Smooth muscle cell (in vitro differentiated cells): Measurements from ENCODE around the gene DEPDC1B. TPM values are rescaled to one million over a fixed set of nuclear protein-coding genes. Genes with fewer than 3 reads are reported as not detected.

Source experiments
- DNase-seq: peaks from one replicate; lab custom pipeline; 2025; ENCODE audit not compliant: unreplicated experiment; lab: John Stamatoyannopoulos, UW
- H2AFZ ChIP-seq: fragments of 200-600 bp; sonication (generic); 2 replicates; pipeline ENCODE4 v1.6.0; 2016; ENCODE audit warnings: antibody characterized with exemption, low read depth, mild to moderate bottlenecking
- H3F3A ChIP-seq: fragments of 200-600 bp; sonication (generic); 2 replicates; pipeline ENCODE4 v1.6.0; 2017; ENCODE audit warnings: antibody characterized with exemption, low read depth
- H3K27ac ChIP-seq: fragments of 200-600 bp; sonication (generic); 2 replicates; pipeline ENCODE4 v1.5.1; 2016; ENCODE audit warnings: low read depth, mild to moderate bottlenecking
- H3K27me3 ChIP-seq: fragments of 200-600 bp; sonication (generic); 2 replicates; pipeline ENCODE4 v1.6.1; 2016; ENCODE audit warnings: low read depth, mild to moderate bottlenecking
- H3K36me3 ChIP-seq: fragments of 200-600 bp; sonication (generic); 2 replicates; pipeline ENCODE4 v1.5.1; 2016; ENCODE audit warnings: low read depth
- H3K4me1 ChIP-seq: fragments of 200-600 bp; sonication (generic); 2 replicates; pipeline ENCODE4 v1.5.1; 2016; ENCODE audit warnings: low read depth
- H3K4me2 ChIP-seq: fragments of 200-600 bp; sonication (generic); 2 replicates; pipeline ENCODE4 v1.6.0; 2016; ENCODE audit warnings: mild to moderate bottlenecking
- H3K4me3 ChIP-seq: fragments of 200-600 bp; sonication (generic); 2 replicates; pipeline ENCODE4 v1.5.1; 2016; ENCODE audit warnings: mild to moderate bottlenecking
- H3K79me2 ChIP-seq: fragments of 200-600 bp; sonication (generic); 2 replicates; pipeline ENCODE4 v1.6.0; 2016; ENCODE audit warnings: low read depth, mild to moderate bottlenecking
- H3K9ac ChIP-seq: fragments of 200-600 bp; sonication (generic); 2 replicates; pipeline ENCODE4 v1.6.0; 2016; ENCODE audit warnings: low read depth
- H3K9me3 ChIP-seq: fragments of 200-600 bp; sonication (generic); replicated peaks from 2 replicates; pipeline ENCODE4 v1.5.1; 2016; ENCODE audit warnings: low read depth
- H4K20me1 ChIP-seq: fragments of 200-600 bp; sonication (generic); 2 replicates; pipeline ENCODE4 v1.6.0; 2016; ENCODE audit warnings: low read depth
- CTCF ChIP-seq: fragments of 200-600 bp; sonication (generic); IDR thresholded peaks from 2 replicates; pipeline ENCODE4 v1.5.1; 2017; ENCODE audit warnings: borderline replicate concordance, mild to moderate bottlenecking, antibody characterized with exemption; ENCODE audit not compliant: insufficient read depth, poor library complexity, severe bottlenecking
- WGBS: methylation state at CpG from one replicate; pipeline ENCODE4 v1.1.7; 2016; ENCODE audit warnings: low lambda C conversion rate; 5-methylcytosine and 5-hydroxymethylcytosine counted together
- polyA plus RNA-seq: library from polyadenylated mRNA; unstranded; fragments of >200 nt; fragmentation: Nextera tagmentation; extraction: Ambion mirVana; gene quantifications from 2 replicates; pipeline ENCODE4 v1.2.1, GENCODE V29; 2016
- total RNA-seq: library from RNA; depleted of rRNA; stranded (reverse); fragments of >200 nt; gene quantifications from 2 replicates; pipeline ENCODE4 v1.2.3, GENCODE V29; 2014

Gene DEPDC1B
- total and polyA plus RNA-seq, 2 experiments from 2014 or later, result 2.7 to 5.8 TPM

GRCh38 chr5:60675286-60675685 lies 24.7 kb downstream of the DEPDC1B start:
- DNase-seq, result no peak
- H3K4me2 ChIP-seq, result no peak overlapping the region
- H2AFZ ChIP-seq, result no peak overlapping the region
- no peaks in the 10 kb centered on the region for H4K20me1 ChIP-seq
- 100% methylated on average over 1 of the region's 1 CpG for WGBS
- no peaks in the 10 kb centered on the region for H3K4me1 ChIP-seq
- H3F3A ChIP-seq, result no peaks in the 10 kb centered on the region
- H3K36me3 ChIP-seq, result no peaks in the 10 kb centered on the region
- no peak overlapping the region for H3K4me3 ChIP-seq
- no peak overlapping the region for H3K9ac ChIP-seq
- H3K27ac ChIP-seq, result no peak overlapping the region
- peaks cover 6% of the 10 kb centered on the region for H3K79me2 ChIP-seq
- no peaks in the 10 kb centered on the region for H3K27me3 ChIP-seq
- no peak for TF ChIP-seq CTCF
- no peaks in the 10 kb centered on the region for H3K9me3 ChIP-seq

GRCh38 chr5:60674251-60675069 lies 25.5 kb downstream of the DEPDC1B start:
- H2AFZ ChIP-seq, result no peak overlapping the region
- H3K9me3 ChIP-seq, result no peaks in the 10 kb centered on the region
- no peak overlapping the region for H3K27ac ChIP-seq
- DNase-seq, result no peak
- H4K20me1 ChIP-seq, result no peaks in the 10 kb centered on the region
- H3K4me1 ChIP-seq, result no peaks in the 10 kb centered on the region
- 83% methylated on average over 2 of the region's 2 CpGs for WGBS
- H3K36me3 ChIP-seq, result no peaks in the 10 kb centered on the region
- no peak for TF ChIP-seq CTCF
- no peaks in the 10 kb centered on the region for H3F3A ChIP-seq
- H3K27me3 ChIP-seq, result no peaks in the 10 kb centered on the region
- H3K79me2 ChIP-seq, result peaks cover 6% of the 10 kb centered on the region
- H3K4me3 ChIP-seq, result no peak overlapping the region
- no peak overlapping the region for H3K9ac ChIP-seq
- no peak overlapping the region for H3K4me2 ChIP-seq

- no peak for DNase-seq
- WGBS, result 87% methylated on average over 2 of the region's 2 CpGs
- no peaks in the 10 kb centered on the region for H4K20me1 ChIP-seq
- H3K4me3 ChIP-seq, result no peak overlapping the region
- no peaks in the 10 kb centered on the region for H3K27me3 ChIP-seq
- no peak overlapping the region for H3K4me2 ChIP-seq
- no peaks in the 10 kb centered on the region for H3K4me1 ChIP-seq
- H3K9ac ChIP-seq, result no peak overlapping the region
- no peaks in the 10 kb centered on the region for H3F3A ChIP-seq
- H3K79me2 ChIP-seq, result peaks cover 6% of the 10 kb centered on the region
- no peak overlapping the region for H3K27ac ChIP-seq
- TF ChIP-seq CTCF, result no peak
- H2AFZ ChIP-seq, result no peak overlapping the region
- H3K9me3 ChIP-seq, result no peaks in the 10 kb centered on the region
- H3K36me3 ChIP-seq, result no peaks in the 10 kb centered on the region
Measured at GRCh38 chr5:60673334-60673733, 26.6 kb downstream of the DEPDC1B start.
